Stimulated activated CD8-positive, alpha-beta memory T cell treated with anti-CD3 and anti-CD28 coated beads, Interleukin-7, amount 100 ng/mL, for 1 hour (primary cell): ENCODE results near the gene SLC2A11.
A peak's percentile ranks its signal among the peaks of the same experiment; 100 is the strongest.
"Not testable (repeated sequence)": the region's sequence is repeated elsewhere in the genome, so short reads cannot be mapped to it uniquely, and the experiment has no call there.

ENCODE experiments used
- DNase-seq, 2 donors: peaks; one replicate each; pipeline ENCODE4 v3.0.0-alpha.2; 2020; ENCODE audit warnings: low read depth in 2 of 2

The SLC2A11 gene

DNA sequence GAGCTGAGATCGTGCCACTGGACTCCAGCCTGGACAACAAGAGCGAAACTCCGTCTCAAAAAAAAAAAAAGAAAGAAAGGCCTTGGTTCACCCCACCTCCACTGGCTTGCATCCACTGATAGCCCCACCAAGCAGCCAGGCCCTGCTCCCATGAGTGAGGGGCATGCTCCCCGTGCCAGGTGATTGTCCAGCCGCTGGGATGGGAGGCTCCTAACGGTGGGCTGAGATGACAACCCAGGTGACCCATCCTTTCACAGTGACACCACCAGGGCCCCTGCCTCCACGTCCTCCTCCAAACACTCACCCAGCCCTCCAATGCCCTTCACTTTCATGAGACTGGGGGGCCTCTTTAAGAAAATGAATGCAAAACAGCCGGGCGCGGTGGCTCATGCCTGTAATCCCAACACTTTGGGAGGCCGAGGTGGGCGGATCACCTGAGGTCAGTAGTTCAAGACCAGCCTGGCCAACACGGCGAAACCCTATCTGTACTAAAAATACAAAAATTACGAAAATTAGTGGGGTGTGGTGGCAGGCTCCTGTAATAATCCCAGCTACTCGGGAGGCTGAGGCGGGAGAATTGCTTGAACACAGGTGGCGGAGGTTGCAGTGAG, 10.3 kb upstream of the SLC2A11 start:
- DNase-seq: no peak

GRCh38 chr22:23847991-23848864, 9.4 kb upstream of the SLC2A11 start:
- DNase-seq: no peak

DNA sequence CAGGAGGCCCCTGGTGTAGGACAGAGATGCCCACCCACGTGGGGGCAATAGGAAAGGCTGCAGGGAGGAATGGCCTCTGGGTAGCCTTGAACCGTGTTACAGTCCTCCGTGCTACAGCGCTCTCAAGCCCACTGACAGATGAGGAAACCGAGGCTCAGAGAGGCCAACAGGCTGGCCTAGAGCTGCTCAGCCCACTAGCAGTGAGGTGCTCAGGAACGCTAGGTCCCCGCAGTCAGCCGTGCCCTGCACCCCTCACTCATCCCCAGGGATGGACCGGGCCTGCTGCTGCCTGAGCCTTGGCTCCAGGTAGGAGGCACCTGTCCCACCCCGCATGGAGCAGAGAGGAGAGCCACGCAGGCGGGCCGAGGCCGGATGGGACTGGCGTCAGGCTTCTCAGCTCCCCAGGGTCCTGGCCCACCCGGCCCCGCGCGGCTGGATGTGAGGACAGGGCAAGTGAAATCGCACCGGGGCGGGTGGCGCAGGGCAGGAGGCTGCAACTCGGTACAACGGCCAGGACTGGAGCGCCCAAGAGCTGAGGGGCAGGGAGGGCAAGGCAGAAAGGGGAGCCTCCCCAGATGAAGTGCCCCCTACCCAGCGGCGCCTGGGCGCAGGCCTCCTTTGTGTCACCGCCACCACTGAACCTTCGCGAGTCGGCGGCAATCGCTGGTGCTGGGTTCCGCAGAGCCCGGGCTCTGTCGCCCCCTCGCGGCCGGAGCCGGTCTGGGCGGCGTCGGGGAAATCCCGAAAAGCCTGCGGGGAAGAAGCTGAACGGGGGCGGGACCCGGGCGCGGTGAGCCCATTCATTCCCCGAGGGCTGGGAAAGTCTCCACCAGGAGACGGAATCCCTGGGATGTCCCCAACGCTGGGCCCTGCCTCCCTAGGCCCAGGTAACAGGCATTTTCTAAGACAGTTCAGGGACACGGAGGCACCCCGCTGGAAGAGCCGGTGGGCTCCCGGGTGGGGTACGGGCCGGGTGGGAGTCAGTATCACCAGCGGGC, 8.4 kb upstream of the SLC2A11 start:
- DNase-seq: peak; percentile 74 to 76

GRCh38 chr22:23850136-23850611, 7.5 kb upstream of the SLC2A11 start:
- DNase-seq: no peak

- DNase-seq: no peak
Observed at GRCh38 chr22:23856721-23857605, 712 bp upstream of the SLC2A11 start.

DNA sequence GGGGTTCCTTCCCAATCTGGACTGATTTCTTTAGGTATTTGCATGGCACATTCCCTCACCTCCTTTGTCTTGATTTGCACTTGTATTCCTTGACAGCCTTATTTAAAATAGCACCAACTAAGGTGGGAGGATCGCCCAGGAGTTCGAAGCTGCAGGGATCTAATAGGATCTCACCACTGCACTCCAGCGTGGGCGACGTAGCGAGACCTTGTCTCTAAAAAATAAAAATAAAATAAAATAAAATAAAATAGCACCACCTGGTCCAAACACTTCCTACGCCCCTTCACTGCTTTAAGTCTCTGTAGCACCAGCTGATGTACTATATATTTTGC, 775 bp downstream of the SLC2A11 start:
- no peak for DNase-seq

- no peak for DNase-seq
Observed at GRCh38 chr22:23859201-23859600, 1.5 kb downstream of the SLC2A11 start.

DNA sequence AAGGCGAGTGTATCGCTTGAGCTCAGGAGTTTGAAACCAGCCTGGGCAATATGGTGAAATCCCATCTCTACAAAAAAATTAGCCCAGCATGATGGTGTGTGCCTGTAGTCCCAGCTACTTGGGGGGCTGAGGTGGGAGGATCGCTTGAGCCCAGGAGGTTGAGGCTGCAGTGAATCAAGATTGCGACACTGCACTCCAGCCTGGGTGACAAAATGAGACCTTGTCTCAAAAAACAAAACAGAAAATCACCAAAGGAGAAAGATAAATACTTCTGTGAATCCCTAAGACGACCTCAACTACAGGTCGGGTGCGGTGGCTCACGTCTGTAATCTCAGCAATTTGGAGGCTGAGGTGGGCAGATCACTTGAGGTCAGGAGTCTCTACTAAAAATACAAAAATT, 2.5 kb downstream of the SLC2A11 start:
- DNase-seq: not testable (repeated sequence)

DNA sequence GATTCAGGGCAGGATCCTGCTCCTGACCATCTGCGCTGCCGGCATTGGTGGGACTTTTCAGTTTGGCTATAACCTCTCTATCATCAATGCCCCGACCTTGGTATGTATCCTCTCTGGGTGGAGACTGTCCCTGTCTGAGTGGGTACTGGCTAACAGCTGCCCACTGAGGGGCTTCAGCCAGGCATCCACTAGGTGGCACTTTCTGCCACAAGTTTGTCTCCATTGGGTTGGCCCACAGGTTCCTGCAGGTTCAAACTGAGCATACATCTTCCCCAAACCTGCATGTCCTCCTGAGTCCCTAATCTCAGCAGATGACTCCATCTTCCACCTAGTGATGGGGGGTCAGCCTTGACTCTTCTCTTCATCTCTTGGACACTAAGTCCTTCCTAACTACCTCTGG, 4.4 kb downstream of the SLC2A11 start:
- DNase-seq: no peak

GRCh38 chr22:23864499-23865154, 7.0 kb downstream of the SLC2A11 start:
- DNase-seq: not testable (repeated sequence)

DNA sequence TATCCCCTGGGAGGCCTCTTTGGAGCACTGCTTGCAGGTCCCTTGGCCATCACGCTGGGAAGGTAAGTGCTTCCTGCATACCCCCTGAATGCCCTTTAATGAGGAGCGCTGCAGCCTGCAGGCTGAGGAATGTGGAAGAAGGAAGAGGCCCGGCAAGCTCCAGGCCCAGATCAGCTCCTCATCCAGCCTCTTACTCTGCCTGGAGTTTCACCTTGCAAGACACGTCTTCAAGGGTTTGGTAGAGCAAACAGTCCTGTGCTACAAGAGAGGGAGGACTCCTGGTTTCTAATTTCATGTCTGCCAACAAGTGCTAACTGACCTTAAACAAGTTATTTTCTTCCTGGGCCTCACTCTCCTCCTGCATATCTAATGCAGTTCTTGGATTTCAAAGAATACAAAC, 10.9 kb downstream of the SLC2A11 start:
- no peak for DNase-seq

- DNase-seq: no peak
Observed at GRCh38 chr22:23874871-23875270, 17.2 kb downstream of the SLC2A11 start.

- no peak for DNase-seq
Observed at GRCh38 chr22:23875801-23876200, 18.1 kb downstream of the SLC2A11 start.

DNA sequence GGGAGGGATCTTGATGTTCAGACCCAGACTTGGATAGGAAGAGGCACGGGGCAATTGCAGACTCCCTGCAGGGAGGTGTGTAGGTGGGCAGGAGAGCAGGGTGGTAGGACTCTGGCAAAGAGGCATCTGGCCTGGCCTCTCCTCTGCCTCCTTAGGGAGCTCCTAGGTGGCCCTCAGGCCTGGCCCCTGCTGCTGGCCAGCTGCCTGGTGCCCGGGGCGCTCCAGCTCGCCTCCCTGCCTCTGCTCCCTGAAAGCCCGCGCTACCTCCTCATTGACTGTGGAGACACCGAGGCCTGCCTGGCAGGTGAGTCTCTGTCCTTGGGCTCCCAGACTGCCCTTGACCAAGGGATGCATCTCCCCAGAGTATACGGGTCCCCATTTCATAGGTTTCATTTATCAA, 19.9 kb downstream of the SLC2A11 start:
- DNase-seq: no peak

- no peak for DNase-seq
Observed at GRCh38 chr22:23878219-23878618, 20.5 kb downstream of the SLC2A11 start.

- DNase-seq: no peak
Observed at GRCh38 chr22:23882370-23882769, 24.7 kb downstream of the SLC2A11 start.

- no peak for DNase-seq
Observed at GRCh38 chr22:23883658-23884057, 26.0 kb downstream of the SLC2A11 start.

GRCh38 chr22:23884140-23884539, 26.5 kb downstream of the SLC2A11 start:
- DNase-seq: no peak

GRCh38 chr22:23888615-23889401, 31.1 kb downstream of the SLC2A11 start:
- no peak for DNase-seq

DNA sequence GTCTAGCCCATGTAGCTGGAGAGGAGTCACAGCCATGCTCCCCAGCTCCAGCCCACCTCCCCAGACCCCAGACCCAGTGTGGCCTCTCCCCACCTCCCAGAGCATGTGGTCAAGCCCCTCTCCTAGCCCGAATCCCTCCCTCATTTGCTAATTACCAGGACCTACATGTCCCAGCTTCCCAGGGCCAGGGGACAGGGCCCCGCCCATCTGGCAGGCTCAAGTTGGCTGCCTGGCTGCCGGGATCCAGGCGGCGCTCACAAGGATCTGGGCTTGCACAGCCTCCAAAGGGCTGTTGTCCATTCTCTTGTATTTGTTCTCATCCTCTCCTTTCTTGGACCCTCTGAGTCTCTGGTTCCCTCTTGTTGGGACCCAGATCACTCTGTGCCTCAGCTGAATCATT, 31.9 kb downstream of the SLC2A11 start:
- no peak for DNase-seq
